H1 (cell line): ENCODE data around the gene METTL25B. TPM values are rescaled to one million over a fixed set of nuclear protein-coding genes. Genes with fewer than 3 reads are reported as not detected.

Source experiments
- CTBP2 ChIP-seq: IDR thresholded peaks from 2 replicates; pipeline ENCODE4 v1.7.0; 2011; ENCODE audit warnings: borderline replicate concordance, mild to moderate bottlenecking, moderate library complexity, mixed read lengths, low read length; ENCODE audit not compliant: insufficient read depth, insufficient read length
- YY1 ChIP-seq: IDR thresholded peaks from 2 replicates; pipeline ENCODE4 v1.6.1; 2011; ENCODE audit warnings: low read depth, mild to moderate bottlenecking, low read length
- polyA plus RNA-seq, 7 experiments: library from polyadenylated mRNA; depleted of rRNA in 3 of 7; stranded (reverse) in 5 of 7; unstranded in 2 of 7; fragments of >200 nt in 5 of 7; fragments of 200-250 nt in 2 of 7; gene quantifications; 1 replicate in 5 of 7; 2 replicates in 1 of 7; 4 replicates in 1 of 7; pipeline versions ENCODE4 v1.2.1 to v1.2.3, GENCODE V29; 2011 to 2013; ENCODE audit warnings: missing spikeins in 2 of 7, mixed read lengths in 2 of 7
- total RNA-seq: library from RNA; stranded (reverse); fragmentation: NEBNext Ultra II Directional; extraction: Animal tissue kit (Norgen Biotek cat#: 25700); gene quantifications from 2 replicates; pipeline ENCODE4 v1.2.1, GENCODE V29; 2021

Gene METTL25B
- total and polyA plus RNA-seq, 2 of the 8 experiments (the other 6 are each of a cell fraction or from before 2014, with no cell fraction given) = 28.4 to 30.1 TPM

DNA sequence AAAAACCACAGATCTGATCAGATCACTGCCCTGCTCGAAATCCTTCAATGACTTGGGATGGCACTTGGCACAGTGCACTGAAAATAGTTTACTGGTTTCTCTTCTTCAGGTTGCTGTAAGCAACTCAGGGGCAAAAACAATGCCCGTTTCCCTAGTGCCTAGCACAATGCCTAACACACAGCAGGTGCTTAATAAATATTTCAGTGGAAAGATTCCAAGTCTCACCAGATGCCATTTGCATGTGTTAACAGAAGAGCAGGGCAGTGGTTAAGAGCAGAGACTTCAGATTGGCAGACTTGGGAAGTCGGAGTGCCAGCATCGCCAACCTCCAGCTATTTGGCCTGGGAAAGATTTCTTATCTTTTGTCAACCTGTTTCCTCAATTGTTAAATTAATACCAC, 10.9 kb upstream of the METTL25B start (continued):
- no peak for TF ChIP-seq YY1
- TF ChIP-seq CTBP2 = no peak
